ENCODE results near the gene RAPGEF1. TPM values are rescaled to one million over a fixed set of nuclear protein-coding genes. Genes with fewer than 3 reads are reported as not detected.

RAPGEF1 gene
- polyA plus RNA-seq, 4 donors: 38.3 to 43.0 (median 41.0) TPM

DNA sequence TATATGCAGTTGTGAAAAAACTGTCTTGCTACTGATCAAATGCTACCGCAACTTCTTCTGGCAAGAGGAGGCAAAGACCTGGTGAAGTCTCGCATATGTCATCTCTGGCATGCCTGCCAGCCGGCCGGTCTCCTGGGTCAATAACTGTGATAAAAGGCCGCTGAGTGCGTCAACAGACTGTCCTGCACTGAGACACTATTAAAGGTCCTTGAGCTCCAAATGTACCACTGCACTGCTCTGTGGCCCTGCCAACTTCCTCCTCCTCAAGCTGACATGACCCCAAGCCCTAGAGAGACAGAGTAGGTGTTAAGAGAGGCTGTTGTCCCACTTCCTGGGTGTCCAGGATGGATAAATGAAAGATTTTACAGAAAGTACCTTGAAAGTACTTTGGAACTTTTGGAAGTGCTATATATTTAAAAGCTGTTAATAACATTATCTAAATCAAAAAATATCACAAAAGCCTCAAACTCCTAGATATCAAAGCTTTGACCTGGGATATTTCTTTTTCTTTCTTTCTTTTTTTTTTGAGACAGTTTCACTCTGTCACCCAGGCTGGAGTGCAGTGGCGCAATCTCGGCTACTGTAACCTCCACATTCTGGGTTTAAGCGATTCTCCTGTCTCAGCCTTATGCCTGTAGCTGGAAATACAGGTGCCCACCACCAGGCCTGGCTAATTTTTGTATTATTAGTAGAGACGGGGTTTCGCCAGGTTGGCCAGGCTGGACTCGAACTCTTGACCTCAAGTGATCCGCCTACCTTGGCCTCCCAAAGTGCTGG lies 31.5 kb downstream of the RAPGEF1 start:
- no peak for DNase-seq (ENCODE audit: low read depth in 4 of 4, low spot score in 3 of 4)

DNA sequence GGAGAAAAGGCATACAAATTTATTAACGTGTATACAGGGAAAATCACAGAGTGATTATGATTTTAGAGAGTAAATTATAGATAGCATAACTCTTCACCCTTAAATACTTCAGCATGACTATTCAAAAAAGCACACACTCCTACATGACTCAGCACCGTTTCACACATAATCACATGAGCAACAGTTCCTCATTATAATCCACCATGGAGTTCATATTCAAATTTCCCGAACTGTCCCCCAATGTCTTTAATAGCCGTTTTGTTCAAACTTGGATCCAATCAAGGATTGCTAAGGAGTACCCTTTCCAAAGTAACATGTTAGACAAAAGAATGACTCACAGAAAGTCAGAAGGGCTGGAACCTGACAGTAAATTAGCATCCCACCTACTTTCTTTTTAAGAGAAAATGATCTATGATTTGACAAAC lies 32.1 kb downstream of the RAPGEF1 start:
- DNase-seq (ENCODE audit: low read depth in 4 of 4, low spot score in 3 of 4): no peak

DNA sequence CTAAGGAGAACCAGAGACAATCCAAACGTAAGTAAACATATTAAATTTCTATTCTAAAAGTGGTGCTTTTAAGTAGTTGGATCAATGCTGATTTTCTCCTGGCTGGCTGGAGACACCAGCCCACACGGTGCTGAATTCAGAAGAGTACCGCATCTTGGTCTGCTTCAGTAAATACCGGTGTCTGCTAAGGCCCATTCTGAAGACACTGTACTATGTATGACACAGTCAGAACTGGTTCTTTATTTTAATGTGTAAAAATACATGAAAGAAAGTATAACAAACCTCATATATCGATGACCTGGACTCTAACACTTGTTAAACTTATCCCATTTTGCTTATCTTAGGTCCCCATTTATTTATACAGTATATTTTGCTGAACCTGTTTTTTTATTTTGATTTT lies 32.8 kb downstream of the RAPGEF1 start:
- DNase-seq (ENCODE audit: low read depth in 4 of 4, low spot score in 3 of 4): no peak

DNA sequence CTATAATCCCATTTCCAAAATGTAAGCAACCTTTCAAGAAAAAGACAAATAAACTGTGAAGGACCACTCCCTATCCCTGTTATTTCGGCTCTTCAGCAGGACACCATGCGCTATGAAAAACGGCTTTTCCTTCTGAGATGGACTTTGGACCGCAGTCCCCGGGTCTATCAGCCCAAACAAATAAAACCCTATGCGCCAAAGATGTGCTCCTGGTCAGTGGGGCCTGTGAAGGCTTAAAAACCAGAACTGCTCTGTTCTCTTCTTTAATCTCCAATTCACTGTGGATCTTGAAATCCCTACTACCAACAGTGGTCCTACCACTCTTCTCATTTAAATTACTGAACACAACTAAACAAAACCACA lies 33.3 kb downstream of the RAPGEF1 start:
- DNase-seq (ENCODE audit: low read depth in 4 of 4, low spot score in 3 of 4): no peak

DNA sequence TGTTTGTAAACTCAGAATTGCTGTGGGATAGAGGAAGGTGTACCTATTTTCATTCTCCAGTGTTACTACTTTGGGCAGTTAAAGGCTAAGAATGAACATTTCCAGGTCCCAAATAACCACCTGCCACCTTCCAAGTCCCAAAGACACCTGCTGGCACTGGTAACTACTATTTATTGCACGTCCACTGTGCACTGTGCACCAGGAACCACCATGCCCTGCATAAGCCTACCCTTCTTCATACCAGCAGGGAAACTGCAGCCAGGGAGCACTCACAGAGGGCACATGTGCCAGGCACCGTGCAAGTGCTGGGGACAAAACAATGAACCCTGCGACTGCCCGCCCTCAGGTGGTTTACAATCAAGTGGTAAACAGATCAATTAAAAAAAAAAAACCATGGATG lies 34.9 kb downstream of the RAPGEF1 start:
- no peak for DNase-seq (ENCODE audit: low read depth in 4 of 4, low spot score in 3 of 4)

DNA sequence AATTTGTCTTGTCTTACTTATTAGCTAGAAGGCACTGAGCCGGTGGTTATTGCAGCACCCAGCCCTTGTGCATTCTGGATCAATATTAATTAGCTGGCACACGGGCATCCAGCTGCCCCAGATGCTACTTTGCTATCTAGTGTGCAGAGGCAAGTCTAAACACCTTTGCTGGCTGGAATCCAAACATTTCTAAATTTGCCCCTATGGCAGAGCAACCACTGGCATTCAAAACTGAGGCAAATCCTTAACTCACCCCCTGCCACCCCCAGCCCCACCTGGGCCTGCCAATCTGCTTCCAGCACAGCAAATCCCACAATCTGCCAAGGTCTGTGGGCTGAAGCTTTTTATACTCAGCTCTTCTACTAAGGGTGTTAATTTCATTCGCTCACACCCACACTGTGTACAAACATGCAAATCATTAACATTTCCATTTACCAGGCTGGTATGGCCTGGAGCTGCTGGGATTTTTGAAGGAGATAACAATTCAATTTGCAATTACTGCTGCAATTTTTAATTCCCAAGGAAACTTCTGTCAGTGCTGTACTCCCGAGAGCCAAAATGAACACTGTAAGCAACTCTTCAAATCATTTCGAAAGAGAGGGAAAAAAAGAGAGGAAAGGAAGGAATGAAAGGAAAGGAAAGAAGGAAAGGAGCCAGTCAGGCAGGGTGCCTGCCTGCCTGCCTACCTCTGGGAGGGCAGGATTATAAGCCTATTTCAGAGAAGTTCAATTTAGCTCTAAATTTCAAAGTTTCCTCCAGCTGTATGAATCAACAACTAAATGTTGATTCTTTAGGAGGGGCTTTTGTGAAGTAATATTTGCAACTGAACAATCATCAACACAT lies 35.5 kb downstream of the RAPGEF1 start:
- no peak for DNase-seq (ENCODE audit: low read depth in 4 of 4, low spot score in 3 of 4)

DNA sequence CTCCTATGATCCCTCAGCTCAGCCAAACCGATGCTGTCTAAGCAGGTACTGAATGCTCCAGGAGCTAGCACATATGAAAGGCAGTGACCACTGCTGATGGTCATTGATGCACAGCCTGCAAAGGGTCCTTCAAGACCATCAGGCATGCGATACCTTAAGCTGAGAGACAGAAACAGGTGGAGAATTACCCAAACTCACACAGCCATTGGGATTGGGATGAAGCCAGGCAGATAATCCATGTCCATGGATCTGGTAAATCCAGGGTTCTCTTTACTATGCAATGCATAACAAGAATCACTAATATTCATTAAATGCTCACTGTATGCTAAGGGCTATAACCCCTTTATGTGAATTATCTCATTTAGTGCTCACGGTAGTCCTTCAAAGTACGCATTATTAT lies 36.2 kb downstream of the RAPGEF1 start:
- DNase-seq (ENCODE audit: low read depth in 4 of 4, low spot score in 3 of 4): no peak

DNA sequence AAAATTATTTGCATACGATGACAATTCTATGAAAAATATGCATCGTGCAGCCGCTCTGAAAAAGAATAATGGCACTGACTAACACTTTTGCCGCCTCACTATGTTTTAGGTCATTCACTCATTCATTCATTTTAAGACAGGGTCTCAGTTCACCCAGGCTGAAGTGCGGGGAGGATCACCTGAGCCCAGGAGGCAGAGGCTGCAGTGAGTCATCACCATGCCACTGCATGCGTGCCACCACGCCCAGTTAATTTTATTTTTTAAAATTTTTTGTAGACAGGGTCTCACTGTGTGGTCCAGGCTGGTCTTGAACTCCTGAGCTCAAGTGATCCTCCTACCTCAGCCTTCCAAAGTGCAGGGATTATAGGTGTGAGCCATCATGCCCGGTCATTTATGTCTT lies 37.0 kb downstream of the RAPGEF1 start:
- no peak for DNase-seq (ENCODE audit: low read depth in 4 of 4, low spot score in 3 of 4)

DNA sequence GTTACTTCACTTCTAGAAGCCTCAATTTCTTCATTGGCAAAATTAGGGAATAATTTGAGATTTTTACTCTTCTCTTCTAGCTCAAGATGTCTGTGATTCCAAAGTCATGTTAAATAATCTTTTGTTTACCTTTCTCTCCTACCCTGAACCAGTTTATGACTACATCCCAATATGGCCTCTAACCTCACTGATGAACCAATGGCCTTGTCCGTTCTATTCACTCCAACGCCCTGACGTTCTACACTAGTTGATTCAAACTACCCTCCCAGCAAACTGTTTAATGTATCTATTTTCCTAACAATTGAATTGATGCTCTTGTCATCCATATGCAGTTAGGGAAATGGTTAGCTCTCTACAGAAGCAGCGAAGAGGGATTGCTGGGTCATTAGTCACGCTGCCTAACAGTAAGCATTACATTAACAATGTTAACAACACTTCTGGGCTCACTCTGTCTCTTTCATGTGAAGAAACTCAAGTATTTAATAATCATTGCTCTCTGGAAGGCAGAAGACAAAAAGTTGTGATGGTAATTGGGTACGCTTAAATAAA lies 38.0 kb downstream of the RAPGEF1 start:
- DNase-seq (ENCODE audit: low read depth in 4 of 4, low spot score in 3 of 4): no peak

DNA sequence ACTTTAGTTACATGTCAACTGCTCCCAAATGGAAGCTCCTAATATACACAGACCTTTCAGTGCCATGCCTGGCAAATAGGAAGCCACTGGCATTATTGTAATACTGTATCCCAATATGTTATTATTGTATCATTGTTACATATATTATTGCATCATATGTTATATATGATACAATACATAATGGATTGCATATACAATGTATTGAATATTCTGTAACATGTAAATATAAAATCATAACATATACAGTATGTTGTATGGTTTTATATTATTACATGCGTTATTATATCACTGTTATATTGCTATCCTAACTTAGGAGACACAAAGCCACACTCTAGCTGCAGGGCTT lies 38.5 kb downstream of the RAPGEF1 start:
- no peak for DNase-seq (ENCODE audit: low read depth in 4 of 4, low spot score in 3 of 4)

DNA sequence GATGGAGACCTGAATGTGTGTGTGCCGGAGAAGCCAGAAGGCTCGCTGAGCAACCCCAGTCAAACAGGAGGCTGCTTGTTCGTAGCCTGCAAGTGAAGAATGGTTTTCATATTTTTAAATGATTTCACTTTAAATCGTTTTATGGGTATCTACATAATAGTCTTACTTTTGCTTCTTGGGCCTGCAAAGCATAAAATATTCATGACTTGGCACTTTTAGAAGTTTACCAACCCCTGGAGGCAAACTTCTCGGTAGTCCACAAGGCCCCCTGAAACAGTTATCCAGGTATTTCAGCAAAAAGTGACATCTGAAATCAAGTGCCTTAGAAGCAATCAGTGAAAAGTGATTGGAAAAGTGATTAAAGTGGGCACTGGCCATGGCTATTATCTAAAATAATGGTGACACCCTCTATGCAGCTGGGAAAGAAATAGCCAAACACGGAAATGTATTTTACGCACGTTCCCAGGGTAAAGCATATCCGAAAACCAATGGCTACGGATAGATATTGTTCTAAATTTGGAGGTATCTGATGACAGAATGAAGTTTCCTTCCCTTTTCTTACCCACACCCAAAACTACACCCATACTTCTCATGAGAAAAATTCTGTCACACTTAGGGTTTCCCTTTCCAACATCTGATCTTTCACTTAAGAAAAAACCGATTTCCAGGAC lies 39.0 kb downstream of the RAPGEF1 start:
- DNase-seq (ENCODE audit: low read depth in 4 of 4, low spot score in 3 of 4): no peak

DNA sequence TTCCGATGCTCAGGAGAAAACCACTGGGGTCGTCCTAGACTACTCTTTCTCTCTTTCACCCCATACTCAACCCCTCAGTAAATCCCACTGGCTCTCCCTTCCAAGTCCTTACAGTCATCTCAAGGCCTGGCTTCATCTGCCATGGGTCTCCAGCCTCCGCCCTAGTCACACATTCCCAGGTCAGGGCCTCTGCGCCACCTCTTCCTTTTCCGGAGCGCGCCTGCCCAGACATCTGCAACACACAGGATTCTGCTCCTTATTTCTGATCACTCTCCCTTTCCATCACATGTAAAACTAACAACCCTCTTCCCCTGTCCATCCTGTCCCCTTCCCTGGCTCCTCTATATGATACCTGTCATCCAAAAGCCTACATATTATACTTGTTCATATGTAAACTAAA lies 39.8 kb downstream of the RAPGEF1 start:
- DNase-seq (ENCODE audit: low read depth in 4 of 4, low spot score in 3 of 4): no peak

DNA sequence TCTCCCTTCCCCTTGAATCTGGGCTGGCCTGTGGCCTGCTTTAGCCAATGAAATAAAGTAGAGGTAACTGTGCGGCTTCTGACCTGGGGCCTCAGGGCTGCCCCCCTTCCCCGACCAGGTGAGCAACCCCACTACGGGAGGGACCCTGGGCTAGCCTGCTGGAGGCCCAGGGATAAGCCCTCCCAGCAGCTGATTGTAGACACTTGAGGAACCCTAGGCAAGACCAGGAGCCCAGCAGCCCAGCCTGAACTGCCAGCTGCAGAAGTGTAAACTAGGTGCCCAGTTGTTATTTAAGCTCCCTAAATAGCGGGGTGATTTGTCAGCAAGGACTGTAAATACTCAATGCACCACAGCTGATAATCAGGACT lies 41.3 kb downstream of the RAPGEF1 start:
- no peak for DNase-seq (ENCODE audit: low read depth in 4 of 4, low spot score in 3 of 4)

DNA sequence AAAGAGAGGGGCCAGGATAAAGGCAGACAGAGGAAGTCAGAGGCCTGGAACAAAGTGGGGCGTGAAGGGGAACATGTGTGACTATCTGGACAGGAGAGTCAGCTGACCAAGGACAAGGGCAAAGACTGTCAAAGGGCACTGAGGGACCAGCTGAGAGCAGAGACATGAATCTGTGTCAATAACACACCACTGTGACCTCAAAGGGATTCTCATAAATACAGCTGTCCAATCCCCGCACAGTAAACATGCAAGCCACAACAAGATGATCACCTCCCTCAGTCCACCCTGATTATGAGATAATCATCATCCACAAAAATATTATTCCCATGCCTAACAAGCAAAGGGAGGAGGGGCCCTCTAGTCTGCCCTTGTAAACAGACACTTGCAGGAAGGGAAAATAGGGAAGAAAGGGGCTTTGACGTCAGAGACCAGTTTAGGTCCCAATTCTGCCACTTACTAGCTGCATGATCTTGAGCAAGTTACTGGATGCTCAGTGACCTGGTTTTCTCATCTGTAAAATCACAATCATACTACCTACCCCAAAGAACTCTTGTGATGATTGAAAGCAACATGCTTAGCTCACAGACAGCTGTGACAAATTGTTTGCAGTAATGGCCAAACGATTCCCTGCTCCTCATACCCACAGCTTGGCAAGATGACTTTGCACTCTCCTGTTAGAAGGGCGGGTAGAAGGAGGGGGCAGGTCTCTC lies 41.8 kb downstream of the RAPGEF1 start:
- no peak for DNase-seq (ENCODE audit: low read depth in 4 of 4, low spot score in 3 of 4)

DNA sequence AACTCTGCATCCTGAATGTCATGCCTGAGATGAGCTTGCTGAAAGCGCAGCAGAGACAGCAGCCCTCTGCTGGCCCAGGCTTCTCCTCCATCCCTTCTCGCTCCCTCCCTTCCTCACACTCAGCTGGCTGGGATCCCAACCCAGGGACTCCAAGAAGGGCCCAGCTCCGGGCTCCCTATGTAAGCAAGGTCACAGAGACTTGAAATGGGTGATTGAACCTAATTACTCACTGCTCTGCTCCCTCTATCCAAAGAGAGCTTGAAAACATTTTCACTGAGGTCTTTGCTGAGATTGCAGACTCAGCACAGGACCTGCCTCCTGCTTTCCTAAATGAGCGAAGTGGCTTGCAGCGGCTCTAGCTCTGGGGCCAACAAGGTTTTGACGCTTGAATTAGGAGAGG lies 42.8 kb downstream of the RAPGEF1 start:
- DNase-seq (ENCODE audit: low read depth in 4 of 4, low spot score in 3 of 4): peak in 3 of 4 donors; percentile 54 to 66 (median 58)

DNA sequence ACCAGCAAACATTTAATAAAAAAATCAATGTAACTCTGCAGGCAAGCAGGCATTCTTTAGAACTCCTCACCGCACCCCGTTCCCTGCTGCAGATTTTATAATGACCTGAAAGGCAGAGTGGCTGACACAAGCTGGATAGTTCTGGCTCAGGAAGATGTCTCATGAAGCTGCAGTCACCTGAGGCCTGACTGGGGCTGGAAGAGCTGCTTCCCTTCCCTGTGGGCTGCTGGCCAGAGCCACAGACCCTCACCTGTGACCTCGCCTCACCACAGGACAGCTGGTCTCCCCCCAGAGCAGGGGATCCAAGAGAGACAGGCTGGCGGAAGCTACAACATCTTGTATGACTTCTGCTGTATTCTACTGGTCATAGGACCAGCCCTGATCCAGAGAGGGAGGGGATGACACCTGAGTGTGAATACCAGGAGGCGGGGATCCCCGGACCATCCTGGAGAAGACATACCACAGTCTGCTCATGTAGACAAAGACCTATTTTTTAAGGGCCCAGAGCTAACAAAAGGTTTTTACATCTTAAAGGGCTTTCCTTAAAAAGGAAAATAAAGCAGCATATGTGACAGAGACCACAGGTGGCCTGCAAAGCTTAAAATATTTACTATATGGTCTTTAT lies 43.9 kb downstream of the RAPGEF1 start:
- DNase-seq (ENCODE audit: low read depth in 4 of 4, low spot score in 3 of 4): no peak

DNA sequence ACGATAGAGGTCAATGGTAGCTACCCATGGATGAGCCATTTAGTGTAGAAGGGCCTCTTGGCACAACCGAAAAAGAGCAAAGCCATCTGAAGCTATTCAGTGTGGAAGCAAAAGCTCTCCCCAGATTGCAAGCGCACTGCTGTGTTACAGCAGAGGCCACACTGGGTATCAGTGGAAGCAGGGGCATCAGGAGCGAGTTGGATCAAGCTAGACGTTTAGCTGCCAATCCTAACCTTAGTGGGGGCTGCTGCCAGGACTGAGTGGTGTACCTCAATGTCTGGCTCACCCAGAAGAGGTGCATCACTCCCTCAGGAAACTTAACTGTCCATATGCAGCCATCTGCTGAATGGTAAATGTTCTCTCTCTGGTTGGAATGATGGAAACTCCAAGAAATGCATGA lies 44.5 kb downstream of the RAPGEF1 start:
- DNase-seq (ENCODE audit: low read depth in 4 of 4, low spot score in 3 of 4): no peak

DNA sequence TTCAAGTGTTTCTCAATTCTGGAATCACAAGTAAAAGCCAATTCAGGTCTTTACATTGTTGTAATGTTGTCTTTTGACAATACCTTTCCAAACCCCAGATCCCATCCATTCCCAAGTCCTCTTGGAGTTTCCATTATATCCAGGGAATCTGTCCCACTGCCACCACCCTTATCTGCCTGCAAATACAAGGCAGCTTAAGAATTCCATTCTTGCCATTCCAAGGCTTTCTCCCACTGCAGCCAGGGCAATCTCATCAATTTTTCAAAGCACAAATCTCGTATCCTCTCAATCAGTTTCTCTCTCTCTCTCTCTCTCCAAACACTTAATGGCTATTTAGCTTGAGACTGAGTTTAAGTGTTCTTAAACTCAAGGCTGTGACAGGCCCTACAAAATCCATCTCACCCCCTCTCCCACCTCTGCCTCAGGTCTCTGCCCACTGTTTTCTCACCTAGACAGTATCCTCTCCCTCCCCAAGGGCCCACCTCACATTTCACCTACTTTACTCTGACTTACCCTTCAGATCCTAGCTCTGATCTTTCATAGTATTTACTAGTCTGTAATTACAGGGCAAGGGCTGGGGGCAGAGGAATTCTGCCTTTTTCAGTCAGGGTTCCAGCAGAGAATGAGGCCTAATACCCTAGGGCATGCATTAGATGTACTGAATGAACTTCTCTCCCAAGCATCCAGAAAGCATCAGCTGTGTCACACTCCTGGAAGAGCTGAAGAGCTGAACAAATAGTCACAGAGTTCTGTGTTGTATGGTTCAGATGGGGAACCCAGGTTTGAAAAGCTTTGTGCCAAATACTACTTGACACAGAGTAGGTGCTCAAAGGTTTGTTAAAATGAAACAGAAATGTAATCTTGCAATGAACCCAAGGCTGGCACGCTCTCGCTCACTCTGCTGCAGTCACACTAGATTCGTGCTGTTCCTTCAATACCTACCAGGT lies 46.0 kb downstream of the RAPGEF1 start:
- DNase-seq (ENCODE audit: low read depth in 4 of 4, low spot score in 3 of 4): no peak

All from right renal pelvis (tissue), 4 donors.